Measurements from ENCODE around the gene HBP1. TPM values are rescaled to one million over a fixed set of nuclear protein-coding genes. Genes with fewer than 3 reads are reported as not detected.

Gene HBP1
- total and polyA plus RNA-seq, 2 of the 8 experiments (the other 6 are each of a cell fraction or from before 2014, with no cell fraction given), result 28.9 to 29.2 TPM

DNA sequence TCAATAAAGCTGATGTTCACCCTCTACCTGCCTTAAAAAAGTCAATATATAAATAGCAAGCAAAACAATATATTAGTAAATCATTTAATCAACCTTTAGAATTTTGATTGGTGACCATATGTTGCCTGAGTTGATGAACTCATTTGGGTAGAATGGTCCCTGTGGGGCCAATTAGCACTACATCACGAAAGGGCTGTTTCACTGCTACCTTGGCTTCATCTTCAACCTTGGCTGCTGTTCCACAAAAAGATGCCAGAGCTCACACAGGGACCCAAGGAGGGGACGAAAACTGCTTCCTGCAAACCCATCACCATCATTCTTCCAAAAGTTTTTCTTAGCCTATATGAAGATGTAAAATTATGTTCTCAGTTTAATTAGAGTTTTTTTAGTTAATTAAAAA lies 35.4 kb upstream of the HBP1 start (continued):
- TF ChIP-seq HDAC2 (IDR thresholded peaks at IDR 0.05; ENCODE audit: borderline replicate concordance in 1 of 2, low read depth in 2 of 2, low read length in 2 of 2), result no peak
- TF ChIP-seq KDM5A (IDR thresholded peaks at IDR 0.05; ENCODE audit: low read length), result no peak
- TF ChIP-seq CBX5 (IDR thresholded peaks at IDR 0.05; ENCODE audit: low read depth, low read length), result no peak
- no peak for TF ChIP-seq SP4 (IDR thresholded peaks at IDR 0.05; ENCODE audit: low read length)
- TF ChIP-seq ZNF274 (IDR thresholded peaks at IDR 0.05; ENCODE audit: borderline replicate concordance, extremely low read depth, low read length), result no peak
- no peak for TF ChIP-seq YY1 (IDR thresholded peaks at IDR 0.05; ENCODE audit: low read depth, low read length)
- TF ChIP-seq KDM4A (IDR thresholded peaks at IDR 0.05; ENCODE audit: low read depth, low read length, severe bottlenecking), result no peak

All from H1 (cell line).